Measurements from ENCODE around the gene MPPED1.

Gene MPPED1

DNA sequence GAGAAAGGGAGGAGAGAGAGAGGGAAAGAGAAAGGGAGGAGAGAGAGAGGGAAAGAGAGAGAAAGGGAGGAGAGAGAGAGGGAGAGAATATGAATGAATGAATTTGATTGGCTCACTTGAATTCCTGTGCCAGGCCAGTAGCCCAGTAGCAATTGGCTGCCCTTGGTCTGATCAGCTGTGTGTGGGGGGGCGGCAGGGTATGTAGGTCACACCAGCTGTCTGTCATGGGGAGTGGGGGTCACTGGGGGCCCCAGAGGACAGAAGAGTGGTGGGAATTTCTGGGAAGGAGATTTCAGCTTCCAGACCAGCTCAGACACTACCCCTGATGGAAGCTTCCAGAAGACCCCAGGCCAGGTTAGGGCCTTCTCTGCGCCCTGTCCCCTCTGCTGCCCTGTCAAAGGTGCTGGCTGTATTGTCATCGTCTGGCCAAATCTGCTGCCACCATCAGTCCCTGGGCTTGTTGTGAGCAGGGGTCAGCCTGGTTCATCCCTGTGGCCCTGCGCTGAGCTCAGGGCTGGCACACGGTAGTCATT is 21.1 kb downstream of the MPPED1 start:
- no peak for DNase-seq

DNA sequence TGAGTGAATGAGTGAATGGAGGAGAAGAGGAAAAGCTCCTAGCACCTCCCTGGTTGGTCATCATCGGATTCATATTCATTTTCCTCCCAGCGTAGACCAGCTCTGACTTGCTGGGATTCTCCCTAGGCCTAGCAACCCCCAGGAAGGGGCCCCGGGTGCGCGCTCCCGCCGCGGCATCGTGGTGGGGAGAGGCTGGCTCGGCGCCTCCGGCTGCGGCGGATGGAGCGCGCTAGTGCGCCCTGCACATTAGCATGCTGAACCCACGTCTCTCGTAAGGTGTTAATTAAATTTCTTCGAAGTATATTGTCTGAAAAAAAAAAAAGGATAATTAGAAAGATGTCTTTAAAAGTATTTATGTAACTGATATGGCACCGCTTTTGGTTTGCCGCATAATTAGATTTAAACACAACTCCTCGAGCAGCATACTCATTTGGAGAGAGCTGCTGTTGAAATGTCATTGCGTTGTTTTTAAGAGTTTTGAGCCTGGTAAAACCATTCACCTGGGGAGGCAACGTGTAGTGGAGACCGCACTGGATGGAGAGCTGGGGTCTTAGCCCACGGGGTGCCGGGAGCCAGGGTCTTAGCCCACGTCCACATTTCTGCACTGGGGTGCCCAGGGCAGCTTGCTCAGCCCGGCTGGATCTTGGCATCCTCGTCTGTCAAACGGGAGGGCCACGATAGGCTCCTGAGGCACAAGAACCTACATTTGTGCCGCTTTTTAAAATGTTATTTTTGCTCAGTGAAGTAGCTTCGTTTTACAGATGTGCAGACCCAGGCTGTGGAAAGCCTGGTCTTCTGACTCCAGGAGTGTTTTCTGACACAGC is 21.8 kb downstream of the MPPED1 start:
- no peak for DNase-seq

DNA sequence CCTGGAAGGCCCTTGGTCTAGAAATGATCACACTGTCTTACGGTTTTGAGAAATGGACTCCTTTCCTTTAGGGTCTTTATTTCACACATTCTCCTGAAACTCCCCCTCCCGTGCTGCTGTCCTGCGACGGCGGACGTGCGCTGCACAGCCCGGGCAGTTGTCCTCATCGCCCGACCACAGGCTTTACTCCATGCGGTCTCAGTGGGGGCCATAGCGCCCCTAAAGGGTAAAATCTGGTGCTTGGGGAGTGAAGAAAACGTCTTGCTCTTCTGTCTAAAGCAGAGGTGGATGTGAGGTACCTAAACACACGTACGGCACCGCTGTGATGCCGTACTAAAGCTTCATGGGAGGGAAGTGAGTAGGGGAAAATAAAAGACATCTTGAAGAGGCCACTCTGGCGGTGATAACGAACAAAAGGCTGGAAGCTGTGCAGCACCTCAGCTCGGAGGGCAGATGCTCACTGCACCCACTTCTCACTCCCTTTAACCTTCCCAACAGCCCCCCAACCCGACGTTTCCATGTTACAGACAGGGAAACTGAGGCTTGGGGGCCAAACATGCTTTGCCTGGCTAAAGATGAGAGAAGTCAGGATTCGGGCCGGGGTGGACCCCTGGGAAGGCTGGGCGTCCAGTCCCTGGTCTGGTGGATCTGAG is 22.6 kb downstream of the MPPED1 start:
- DNase-seq, result no peak

DNA sequence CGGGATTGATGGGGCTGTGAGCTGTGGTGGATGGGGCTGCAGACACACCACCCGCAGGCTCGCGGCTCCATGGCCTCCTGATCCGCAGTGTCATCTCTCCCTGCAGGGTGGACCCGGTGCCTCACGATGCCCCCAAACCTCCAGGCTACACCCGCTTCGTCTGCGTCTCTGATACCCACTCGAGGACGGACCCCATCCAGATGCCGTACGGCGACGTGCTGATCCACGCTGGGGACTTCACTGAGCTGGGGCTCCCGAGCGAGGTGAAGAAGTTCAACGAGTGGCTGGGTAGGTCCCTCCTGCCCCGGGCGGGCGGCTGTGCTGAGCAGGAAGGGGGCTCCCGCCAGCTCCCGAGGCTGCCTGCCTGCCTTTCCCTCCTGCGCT is 23.1 kb downstream of the MPPED1 start:
- DNase-seq, result no peak

DNA sequence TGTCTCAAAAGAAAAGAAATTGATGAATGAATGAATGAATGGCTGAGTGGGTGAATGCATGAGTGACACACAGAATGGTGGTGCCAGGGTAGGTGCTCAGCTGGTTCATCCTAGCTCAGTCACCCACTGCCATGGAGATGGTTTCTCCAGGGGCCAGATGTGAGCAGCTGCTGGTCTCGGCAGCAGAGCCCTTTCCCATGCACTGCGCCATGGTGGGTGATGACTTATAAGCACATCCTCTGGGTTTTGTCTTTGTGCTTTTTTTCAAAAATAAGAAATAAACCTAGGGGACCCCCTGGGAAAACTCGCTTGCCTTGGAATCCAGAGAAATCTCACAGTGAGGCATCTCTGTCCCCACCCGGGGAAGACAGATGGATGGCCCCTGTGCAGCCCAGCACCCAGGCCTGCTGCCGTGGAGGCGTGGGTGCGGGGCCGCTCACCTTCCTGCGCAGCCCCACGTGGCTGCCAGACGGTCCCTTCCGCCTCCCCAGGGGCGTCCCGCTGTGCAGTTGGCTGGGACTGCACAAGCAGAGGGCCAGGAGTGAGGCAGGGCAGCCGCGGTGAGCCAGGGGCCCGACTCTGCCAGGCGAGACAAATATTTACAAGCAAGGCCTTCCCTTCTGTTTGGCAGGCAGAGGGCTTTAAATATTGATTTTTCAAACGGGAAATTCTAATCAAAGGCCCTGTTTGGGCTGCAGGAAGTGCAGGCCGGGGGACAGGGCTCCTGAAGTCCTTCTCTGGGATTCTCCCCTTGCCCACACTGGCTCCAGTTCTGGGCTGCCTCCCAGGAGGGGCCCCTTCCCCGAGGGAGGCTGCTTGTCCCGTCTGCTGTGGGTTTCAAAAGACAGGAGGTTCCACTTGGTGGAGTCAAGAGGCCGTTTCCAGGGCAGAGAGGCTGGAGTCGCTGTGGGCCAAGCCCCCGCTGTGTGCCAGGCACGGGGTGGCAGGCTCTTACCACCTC is 24.3 kb downstream of the MPPED1 start:
- peak; percentile 75 for DNase-seq

DNA sequence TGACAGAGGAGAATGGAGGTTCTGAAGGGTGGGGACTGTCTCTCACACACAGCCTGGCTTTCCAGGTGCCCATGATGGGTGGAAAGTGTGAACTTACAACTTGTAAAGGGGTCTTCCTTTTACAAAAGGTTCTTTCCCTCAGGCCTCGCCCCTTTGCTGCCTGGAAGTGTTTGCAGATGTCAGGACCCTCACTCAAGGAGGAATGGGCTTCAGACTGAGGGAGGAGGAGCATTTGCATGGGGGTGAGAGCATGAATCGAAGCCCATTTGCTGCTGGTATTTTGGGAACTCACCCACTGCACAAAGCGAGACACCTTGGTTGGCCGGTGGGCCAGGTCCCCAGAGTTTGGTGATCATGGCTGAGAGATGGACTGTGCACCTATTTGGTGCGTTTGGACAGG is 25.1 kb downstream of the MPPED1 start:
- DNase-seq, result no peak

DNA sequence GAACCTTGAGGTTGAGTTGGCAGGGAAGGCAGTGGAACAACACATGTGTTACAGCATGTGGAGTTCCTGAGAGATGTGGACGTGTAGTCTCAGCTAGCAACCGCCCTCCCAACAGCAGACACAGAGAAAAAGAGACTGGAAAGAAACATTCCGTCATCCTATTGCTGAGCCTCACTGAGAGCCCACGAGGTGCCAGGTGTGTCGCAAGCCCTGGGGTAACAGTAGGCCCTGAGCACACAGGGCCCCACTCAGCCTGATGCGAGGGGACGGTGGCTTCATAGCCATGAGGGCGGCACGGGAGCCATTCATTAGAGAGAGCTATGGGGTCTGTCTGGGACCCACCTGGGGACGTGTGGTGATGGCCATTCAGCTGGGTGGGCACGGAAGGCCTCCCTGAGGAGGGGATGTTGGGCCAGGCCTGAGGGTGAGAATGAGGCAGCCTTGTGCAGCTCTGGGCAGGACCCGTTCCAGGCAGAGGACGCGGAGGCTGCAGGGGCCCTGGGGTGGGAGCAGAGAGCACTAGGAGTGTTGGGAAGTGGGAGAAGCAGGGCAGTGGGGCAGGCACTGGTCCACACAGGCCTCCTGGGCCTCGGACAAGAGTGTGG is 26.2 kb downstream of the MPPED1 start:
- DNase-seq, result no peak

DNA sequence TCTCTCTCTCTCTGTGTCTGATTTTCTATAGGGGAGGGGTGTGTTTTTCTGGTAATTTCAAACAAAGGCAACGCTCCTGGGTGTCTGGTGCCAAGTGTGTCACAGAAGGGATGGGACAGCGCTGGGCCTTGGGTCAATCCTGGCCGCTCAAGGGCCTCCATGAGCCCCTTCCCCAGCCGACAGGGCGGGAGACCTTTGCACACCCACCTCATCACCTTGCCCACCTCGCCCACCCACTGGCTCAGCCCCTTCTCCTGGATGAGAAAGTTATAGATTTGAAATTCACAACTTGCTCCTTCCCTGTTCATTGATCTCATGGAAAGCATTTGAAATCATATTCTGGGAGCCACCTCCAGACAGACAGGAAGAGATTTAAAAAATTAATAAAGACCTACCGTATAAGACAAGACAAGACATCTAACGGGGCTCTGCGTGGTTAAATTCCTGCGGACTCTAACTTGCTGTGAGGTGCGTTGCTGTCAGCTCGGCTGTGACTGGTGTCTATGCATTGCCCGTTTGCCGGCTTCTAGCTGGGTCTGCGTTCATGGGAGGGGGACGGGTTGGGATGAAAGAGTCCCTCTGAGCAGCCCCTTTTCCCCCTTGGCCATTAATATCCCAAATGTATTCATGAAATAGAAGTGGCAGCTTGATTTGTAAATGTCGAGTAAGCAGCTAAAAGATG is 27.0 kb downstream of the MPPED1 start:
- DNase-seq, result no peak

DNA sequence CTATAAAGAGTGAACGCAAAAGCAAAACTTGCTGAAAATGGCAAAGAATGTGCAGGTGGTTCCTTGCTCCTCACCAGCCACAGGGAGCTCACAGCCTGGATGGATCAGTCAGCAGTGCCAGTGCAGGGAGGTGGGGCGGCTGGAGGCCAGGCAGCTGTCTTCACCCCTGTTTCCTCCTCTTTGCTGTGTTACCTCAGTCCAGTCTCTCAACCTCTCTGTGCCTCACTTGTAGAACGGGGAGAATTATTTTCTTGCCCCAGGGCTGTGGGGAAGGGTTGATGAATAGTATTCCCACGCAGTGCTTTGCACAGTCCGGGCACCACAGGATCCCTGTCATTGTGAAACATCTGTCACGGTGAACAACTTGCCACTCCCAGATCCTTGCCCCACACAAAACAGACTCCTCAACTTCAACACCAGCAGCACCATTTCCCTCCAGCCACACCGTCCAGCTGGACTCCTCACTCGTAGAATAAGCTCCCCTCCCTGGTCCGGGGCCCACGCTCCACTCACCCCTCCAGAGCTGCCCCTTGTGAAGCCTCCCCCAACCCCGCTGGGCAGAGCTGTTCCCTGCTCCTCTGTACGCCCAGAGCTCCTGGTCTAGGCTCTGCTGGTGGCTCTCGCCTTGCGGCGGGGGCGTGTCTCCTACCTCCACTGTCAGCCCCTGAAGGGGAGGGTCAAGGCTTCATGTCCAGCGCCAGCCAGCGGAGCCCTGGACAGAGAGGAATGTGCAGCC is 27.7 kb downstream of the MPPED1 start:
- DNase-seq, result no peak

DNA sequence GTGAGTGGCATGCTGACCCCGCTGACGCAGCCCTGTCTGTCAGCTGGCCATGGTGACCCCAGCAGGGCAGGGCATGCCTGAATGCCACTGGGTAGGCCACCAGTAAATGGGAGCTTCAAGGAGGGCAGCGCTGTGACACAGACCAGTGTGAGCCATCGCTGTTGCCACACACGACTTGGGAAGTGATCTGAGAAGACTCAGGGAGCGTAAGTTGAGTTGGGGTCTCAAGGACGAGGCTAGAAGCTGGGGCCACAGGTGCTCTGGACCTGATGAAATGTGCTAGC is 28.2 kb downstream of the MPPED1 start:
- no peak for DNase-seq

DNA sequence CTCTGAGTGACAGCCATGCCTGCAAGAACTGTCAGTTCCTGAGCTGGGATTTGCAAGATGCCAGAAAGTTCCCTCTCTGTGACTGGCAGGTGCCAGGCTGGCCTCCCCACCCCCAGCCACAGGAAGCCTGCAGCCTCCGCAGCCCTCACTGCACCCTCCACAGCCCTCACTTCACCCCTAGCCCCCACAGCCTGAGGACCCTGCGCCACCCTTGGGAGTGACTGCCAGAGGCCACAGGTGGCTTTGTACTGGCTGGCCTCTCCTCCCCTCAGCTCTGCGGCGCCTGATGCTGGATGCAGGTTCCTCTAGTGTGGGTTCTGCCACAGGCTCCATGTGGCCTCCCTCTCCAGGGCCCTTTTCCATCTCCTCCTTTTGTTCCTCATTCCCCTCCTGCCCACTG is 28.7 kb downstream of the MPPED1 start:
- no peak for DNase-seq

DNA sequence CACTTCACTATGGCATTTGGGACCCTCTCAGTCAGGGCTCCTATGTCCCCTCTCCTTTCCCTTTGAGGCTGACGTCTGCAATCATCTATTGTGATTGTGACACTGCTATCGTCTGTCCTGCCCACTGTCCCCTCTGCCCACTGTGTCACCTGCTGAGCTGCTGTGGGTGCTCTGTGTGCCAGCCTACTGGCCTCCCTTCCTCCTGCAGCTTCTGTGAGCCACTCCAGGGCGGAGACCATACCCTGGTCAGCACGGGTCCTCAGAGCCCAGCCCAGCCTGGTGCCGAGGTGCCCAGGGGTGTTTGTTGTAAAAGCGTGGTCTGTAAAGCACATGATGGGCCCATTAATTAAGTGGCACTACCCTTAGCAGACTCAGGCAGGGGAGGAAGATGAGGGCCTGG is 29.4 kb downstream of the MPPED1 start:
- no peak for DNase-seq

DNA sequence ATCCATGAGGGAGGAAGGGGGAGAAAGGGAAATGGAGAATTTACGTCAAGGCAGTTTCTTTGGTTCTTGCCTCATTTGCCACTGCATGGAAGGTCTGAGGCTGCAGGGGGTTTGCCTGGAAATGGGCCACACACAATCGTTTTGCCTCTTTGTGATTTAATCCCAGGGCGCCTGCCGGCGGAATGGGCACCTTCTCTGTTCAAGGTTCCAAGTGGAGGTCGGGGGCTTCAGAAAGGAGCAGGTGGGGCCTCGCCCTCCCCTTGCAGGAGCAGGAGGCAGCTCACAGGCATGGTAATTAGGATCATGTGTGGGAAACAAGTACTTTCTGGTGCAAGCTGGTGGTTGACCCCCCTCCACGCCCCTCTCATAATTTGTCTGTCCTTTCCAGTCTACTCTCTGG is 29.9 kb downstream of the MPPED1 start:
- no peak for DNase-seq

DNA sequence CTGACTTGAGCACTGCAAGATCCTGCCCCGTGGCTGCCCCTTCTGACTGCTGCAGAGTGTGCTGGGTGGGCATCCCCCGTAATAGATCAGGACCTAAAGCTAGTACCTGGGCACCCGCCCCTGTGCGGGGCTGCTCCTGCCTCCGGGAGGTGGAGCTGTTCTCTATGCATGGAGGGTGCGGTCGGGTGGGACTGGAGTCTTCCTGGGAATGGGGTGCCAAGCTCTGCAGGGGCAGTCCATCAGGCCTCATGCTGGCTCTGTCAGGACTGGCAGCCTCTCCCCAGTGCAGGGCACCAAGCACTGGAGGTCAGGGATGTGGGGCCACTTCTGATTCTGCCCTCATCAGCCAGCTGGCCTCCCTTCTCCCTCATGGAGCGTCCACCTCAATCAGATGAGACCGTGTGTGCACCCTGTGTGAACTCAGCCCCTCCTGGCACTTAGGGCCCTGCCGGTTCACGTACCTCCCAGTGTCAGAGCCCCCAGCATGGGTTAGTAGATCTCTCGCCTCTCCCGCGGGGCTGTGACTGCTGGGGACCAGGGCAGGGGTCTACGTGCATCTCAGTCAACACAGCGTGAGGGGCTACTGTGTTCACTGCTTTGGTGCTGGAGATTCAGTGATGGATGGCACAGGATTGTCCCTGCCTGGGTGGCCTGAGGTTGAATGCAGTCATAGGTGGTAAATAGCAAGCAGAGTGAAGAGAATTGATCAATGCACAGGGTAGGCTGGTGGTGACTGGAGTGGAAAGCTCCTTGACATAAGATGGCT is 30.8 kb downstream of the MPPED1 start:
- no peak for DNase-seq

DNA sequence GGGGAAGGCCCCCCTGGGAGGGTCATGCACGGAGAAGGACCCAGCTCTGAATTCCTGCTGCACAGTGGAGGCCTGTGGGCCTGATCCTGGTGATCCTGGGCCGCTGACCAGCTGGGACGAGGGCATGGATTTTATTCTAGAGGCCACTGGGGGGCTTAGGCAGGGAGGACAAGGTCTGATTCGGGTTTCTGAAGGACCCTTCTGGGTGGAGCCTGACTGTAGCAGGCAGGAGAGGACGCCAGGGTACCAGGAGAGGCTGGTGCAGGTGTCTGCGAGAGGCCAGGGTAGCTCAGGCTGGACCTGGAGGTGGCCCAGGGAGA is 31.3 kb downstream of the MPPED1 start:
- no peak for DNase-seq

DNA sequence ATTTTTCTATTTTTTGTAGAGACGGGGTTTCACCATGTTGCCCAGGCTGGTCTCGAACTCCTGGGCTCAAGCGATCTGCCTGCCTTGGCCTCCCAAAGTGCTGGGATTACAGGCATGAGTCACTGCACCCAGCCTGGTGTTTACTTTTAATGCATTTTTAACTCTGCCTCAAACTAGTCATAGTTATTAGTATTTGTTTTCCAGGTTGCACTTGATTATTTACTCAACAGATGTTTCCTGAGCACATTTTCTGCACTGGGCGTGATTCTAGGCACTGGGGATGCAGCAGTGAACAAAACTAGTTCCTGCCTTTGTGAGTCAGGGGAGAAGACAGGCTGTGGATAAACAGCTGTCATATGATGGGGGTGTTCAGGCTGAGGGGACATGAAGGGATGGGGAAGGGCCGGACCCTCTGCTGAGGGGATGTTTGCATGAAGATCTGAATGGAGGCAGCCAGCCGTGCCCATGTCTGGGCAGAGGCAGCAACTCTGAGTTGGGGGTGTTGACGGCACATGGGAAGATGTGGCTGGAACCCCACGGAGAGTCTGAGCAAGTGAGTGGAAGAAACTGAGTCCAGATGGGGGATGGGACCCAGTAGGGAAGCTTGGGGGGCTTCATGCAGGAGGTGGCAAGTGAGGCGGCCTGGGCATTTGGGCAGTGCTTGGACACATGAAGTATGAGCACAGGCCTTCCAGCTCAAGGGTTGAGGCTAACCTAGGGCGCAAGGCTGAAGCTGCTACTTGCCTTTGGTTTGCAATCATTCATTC is 34.4 kb downstream of the MPPED1 start:
- DNase-seq, result peak; percentile 74

DNA sequence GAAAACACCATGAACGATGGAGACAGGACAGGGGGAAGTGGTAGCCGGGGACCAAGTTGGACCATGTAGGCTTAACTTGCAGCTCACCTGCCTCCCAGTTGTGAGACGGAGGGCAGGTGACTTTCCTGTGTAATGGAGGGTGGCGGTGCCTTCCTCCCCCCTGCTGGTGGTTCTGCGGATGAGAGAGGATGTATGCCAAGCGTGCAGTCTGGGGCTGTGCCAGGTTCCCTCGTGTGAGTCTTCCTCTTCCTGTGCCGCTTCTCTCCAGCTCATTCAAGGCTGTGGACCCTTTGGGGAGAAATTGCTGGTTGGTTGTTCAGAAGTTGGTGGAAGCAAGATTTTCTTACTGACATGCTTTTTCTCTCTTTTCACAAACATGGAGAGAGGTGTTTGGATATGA is 35.1 kb downstream of the MPPED1 start:
- DNase-seq, result peak; percentile 91

DNA sequence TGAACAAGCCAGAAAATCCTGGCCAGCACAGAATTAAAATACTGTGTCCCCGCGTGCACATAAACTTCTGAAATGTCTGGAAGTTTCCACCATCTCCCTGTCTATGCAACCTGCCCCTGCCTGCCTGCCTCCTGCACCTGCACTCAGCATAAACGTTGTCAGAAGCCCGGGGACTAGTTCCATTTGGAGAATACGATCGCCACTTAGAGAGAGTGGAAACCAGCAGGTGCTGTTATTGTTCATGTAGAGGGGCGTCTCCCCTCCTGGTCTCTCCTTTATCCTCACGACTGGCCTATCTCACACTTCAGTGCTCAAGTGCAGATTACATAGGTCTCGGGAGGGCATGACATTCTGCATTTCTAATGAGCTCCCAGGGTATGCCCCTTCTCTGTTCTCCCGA is 35.6 kb downstream of the MPPED1 start:
- peak; percentile 95 for DNase-seq

DNA sequence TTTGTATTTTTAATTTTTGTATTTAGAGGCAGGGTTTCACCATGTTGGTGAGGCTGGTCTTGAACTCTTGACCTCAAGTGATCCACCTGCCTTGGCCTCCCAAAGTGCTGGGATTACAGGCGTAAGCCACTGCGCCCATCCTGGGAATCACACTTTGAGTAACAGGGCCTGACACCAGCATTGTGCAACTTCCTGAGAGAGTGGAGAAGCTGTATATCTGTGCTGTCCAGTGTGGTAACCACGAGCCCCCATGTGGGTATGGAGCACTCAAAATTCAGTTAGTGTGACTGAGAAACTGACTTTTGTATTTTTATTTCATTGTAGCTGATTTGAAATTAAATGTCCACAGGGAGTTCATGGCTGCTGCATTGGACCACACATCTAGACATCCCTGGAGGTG is 36.2 kb downstream of the MPPED1 start:
- no peak for DNase-seq

DNA sequence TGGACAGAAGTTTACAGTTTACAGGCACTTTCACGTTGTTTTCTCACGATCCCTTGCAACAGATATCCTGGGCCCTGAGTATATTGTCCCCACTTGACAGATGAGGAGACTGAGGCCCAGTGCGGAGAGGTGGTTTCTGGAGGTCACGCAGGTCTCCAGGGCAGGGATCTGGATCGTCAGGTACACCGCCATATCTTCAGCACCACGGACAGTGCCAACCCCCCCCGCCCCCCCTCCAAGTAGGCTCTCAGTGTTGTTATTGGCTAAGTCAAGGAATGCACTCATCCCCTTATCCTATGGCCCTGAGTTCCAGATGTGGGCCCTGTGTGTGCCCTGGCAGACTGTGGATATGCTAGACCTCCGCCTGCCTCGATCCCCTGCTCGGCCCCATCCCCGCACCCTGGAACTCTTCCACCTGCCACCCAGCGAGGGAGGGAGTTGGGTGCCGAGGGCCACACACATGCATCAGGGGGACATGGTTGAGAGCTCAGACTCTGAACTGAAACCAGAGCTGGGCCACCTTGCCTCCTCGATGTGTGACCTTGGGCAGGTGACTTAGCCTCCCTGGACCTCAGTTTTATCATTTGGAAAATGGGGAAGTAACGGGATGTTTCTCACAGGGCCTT is 37.5 kb downstream of the MPPED1 start:
- DNase-seq, result no peak

Data from NCI-H345 (cell line).